Testis (tissue), 3 donors: Measurements from ENCODE around the gene MRPL50. TPM values are rescaled to one million over a fixed set of nuclear protein-coding genes. Genes with fewer than 3 reads are reported as not detected.

ENCODE experiments used
- DNase-seq: peaks from one replicate; pipeline ENCODE4 v3.0.0-alpha.2; 2019
- H3K27ac ChIP-seq, 2 donors: fragments of 200-600 bp; sonication (generic); one replicate each; pipeline ENCODE4 v1.5.1; 2019
- H3K27me3 ChIP-seq: fragments of 200-600 bp; sonication (generic); one replicate; pipeline ENCODE4 v1.5.1; 2019
- H3K36me3 ChIP-seq: fragments of 200-600 bp; sonication (generic); one replicate; pipeline ENCODE4 v1.5.1; 2017; ENCODE audit warnings: low read depth; ENCODE audit errors: missing control alignments
- H3K4me1 ChIP-seq: fragments of 200-600 bp; sonication (generic); one replicate; pipeline ENCODE4 v1.5.1; 2019
- H3K4me3 ChIP-seq, 2 donors: fragments of 200-600 bp; sonication (generic); one replicate each; pipeline ENCODE4 v1.5.1; 2017 to 2019
- H3K9me3 ChIP-seq: fragments of 200-600 bp; sonication (generic); one replicate; pipeline ENCODE4 v1.5.1; 2017
- CTCF ChIP-seq, 3 experiments: fragments of 450-650 bp in 2 of 3; fragments of 200-600 bp in 1 of 3; sonication (generic) in 1 of 3; IDR thresholded peaks; one replicate each; pipeline ENCODE4 v1.5.1; 2016 to 2019; ENCODE audit warnings: antibody characterized with exemption in 3 of 3, mild to moderate bottlenecking in 2 of 3, moderate library complexity in 1 of 3
- POLR2A ChIP-seq: fragments of 450-650 bp; IDR thresholded peaks from one replicate; pipeline ENCODE4 v1.6.1; 2017; ENCODE audit warnings: antibody characterized with exemption, mild to moderate bottlenecking, moderate library complexity
- WGBS, 2 donors: methylation state at CpG; one replicate each; pipeline ENCODE4 v1.1.5; 2018; 5-methylcytosine and 5-hydroxymethylcytosine counted together
- intact Hi-C: fragments of 100-400 bp; cut with DNase I; formaldehyde crosslinking; loops from one replicate; pipeline ENCODE4 v1.15.1; 2023; ENCODE audit warnings: low total_unique reads
- polyA plus RNA-seq: library from polyadenylated mRNA; stranded (reverse); fragments of 350-450 nt; fragmentation: Illumina TruSeq; extraction: RNeasy Lipid Tissue Mini Kit (QIAGEN cat#74804); gene quantifications from one replicate; pipeline ENCODE4 v1.2.3, GENCODE V29; 2014; ENCODE audit warnings: low read depth, low replicate concordance; ENCODE audit not compliant: insufficient read depth
- total RNA-seq, 2 donors: library from RNA; depleted of rRNA; stranded (reverse); fragments of >200 nt; gene quantifications; one replicate each; pipeline ENCODE4 v1.2.3, GENCODE V29; 2016

MRPL50 gene
- total and polyA plus RNA-seq, 3 donors from 2014 or later, result 10.5 to 18.3 (median 15.4) TPM

- 96 to 98% methylated on average over 3 of the region's 3 CpGs for WGBS, 2 donors
Measured at GRCh38 chr9:101367323-101367722, 31.1 kb downstream of the MRPL50 start.

GRCh38 chr9:101366038-101366756 is 32.2 kb downstream of the MRPL50 start:
- no peak overlapping the region for H3K4me3 ChIP-seq
- H3K27me3 ChIP-seq, result no peaks in the 10 kb centered on the region
- intact Hi-C loops, result no loop called here
- H3K4me1 ChIP-seq, result no peaks in the 10 kb centered on the region
- WGBS, 2 donors, result 51 to 57% methylated on average over 5 of the region's 5 CpGs
- no peaks in the 10 kb centered on the region for H3K36me3 ChIP-seq
- H3K9me3 ChIP-seq, result no peaks in the 10 kb centered on the region
- no peak overlapping the region for H3K27ac ChIP-seq
- TF ChIP-seq POLR2A (no peak), CTCF (IDR thresholded peaks at IDR 0.05) (no peak)
- no peak for DNase-seq

More at GRCh38 chr9:101367323-101367722, 31.1 kb downstream of the MRPL50 start:
- Histone ChIP-seq H3K4me3 (no peak overlapping the region), H3K36me3 (no peaks in the 10 kb centered on the region), H3K27me3 (no peaks in the 10 kb centered on the region), H3K9me3 (no peaks in the 10 kb centered on the region), H3K4me1 (no peaks in the 10 kb centered on the region), H3K27ac (no peak overlapping the region)
- intact Hi-C loops, result no loop called here
- DNase-seq, result no peak
- TF ChIP-seq POLR2A (no peak), CTCF (IDR thresholded peaks at IDR 0.05) (no peak)

GRCh38 chr9:101365181-101365580 is 33.2 kb downstream of the MRPL50 start:
- Histone ChIP-seq H3K27me3 (no peaks in the 10 kb centered on the region), H3K36me3 (no peaks in the 10 kb centered on the region), H3K4me3 (no peak overlapping the region), H3K9me3 (no peaks in the 10 kb centered on the region), H3K27ac (no peak overlapping the region), H3K4me1 (no peaks in the 10 kb centered on the region)
- TF ChIP-seq POLR2A (no peak), CTCF (IDR thresholded peaks at IDR 0.05) (no peak)
- intact Hi-C loops, result no loop called here
- no peak for DNase-seq

- H3K4me3 ChIP-seq, result no peak overlapping the region
- H3K9me3 ChIP-seq, result no peaks in the 10 kb centered on the region
- TF ChIP-seq CTCF (IDR thresholded peaks at IDR 0.05) (no peak), POLR2A (no peak)
- H3K27me3 ChIP-seq, result no peaks in the 10 kb centered on the region
- H3K36me3 ChIP-seq, result no peaks in the 10 kb centered on the region
- WGBS, 2 donors, result 74 to 100% methylated on average over 5 of the region's 5 CpGs
- intact Hi-C loops, result no loop called here
- no peak overlapping the region for H3K27ac ChIP-seq
- no peak for DNase-seq
- no peaks in the 10 kb centered on the region for H3K4me1 ChIP-seq
Measured at GRCh38 chr9:101362450-101362849, 36.0 kb downstream of the MRPL50 start.

- Histone ChIP-seq H3K27me3 (no peaks in the 10 kb centered on the region), H3K9me3 (no peaks in the 10 kb centered on the region), H3K27ac (no peak overlapping the region), H3K4me3 (no peak overlapping the region), H3K4me1 (no peaks in the 10 kb centered on the region), H3K36me3 (no peaks in the 10 kb centered on the region)
- no peak for TF ChIP-seq CTCF (IDR thresholded peaks at IDR 0.05)
- intact Hi-C loops, result no loop called here
- no peak for DNase-seq
Measured at GRCh38 chr9:101360647-101361046, 37.8 kb downstream of the MRPL50 start.
